Measurements from ENCODE around the gene PDIA6.
"Not testable (repeated sequence)": the region's sequence is repeated elsewhere in the genome, so short reads cannot be mapped to it uniquely, and the experiment has no call there.

PDIA6 gene

DNA sequence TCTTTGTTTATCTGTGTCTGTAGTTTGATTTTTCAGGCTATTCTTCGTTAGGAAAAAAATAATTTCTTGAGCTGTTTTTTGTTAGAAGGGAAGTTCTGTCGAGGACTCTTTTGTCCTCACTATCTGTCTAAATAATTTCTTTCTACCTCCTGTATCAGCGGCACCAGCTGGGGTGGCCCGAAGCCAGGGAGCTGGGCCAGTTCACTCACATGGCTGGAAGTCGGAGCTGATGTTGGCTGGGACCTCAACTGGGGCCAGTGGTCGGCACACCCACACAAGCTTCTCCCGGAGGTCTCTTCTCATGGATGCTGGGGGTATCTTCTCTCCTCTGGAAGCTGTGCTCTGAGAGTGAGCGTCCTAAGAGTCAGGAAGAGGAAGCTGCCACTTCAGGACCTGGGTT is 8.0 kb upstream of the PDIA6 start:
- no peak for TF ChIP-seq ZNF565 (CRISPR knock-in tag; conservative IDR thresholded peaks at IDR 0.05; ENCODE audit: low read depth)
- no peak for TF ChIP-seq GLIS3 (CRISPR knock-in tag; IDR thresholded peaks at IDR 0.05)
- TF ChIP-seq ZFP30 (CRISPR knock-in tag; IDR thresholded peaks at IDR 0.05): no peak
- no peak for TF ChIP-seq PPARA (CRISPR knock-in tag; IDR thresholded peaks at IDR 0.05; ENCODE audit: borderline replicate concordance)
- TF ChIP-seq, protein P1, sequence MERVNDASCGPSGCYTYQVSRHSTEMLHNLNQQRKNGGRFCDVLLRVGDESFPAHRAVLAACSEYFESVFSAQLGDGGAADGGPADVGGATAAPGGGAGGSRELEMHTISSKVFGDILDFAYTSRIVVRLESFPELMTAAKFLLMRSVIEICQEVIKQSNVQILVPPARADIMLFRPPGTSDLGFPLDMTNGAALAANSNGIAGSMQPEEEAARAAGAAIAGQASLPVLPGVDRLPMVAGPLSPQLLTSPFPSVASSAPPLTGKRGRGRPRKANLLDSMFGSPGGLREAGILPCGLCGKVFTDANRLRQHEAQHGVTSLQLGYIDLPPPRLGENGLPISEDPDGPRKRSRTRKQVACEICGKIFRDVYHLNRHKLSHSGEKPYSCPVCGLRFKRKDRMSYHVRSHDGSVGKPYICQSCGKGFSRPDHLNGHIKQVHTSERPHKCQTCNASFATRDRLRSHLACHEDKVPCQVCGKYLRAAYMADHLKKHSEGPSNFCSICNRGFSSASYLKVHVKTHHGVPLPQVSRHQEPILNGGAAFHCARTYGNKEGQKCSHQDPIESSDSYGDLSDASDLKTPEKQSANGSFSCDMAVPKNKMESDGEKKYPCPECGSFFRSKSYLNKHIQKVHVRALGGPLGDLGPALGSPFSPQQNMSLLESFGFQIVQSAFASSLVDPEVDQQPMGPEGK (CRISPR knock-in tag; IDR thresholded peaks at IDR 0.05; ENCODE audit: borderline replicate concordance): no peak
- no peak for TF ChIP-seq ZNF70 (CRISPR knock-in tag; IDR thresholded peaks at IDR 0.05)
- no peak for TF ChIP-seq OSR1 (CRISPR knock-in tag; IDR thresholded peaks at IDR 0.05)
- TF ChIP-seq ZNF8 (CRISPR knock-in tag; IDR thresholded peaks at IDR 0.05): no peak
- no peak for TF ChIP-seq CSDC2 (CRISPR knock-in tag; IDR thresholded peaks at IDR 0.05)
- TF ChIP-seq ISL1 (CRISPR knock-in tag; IDR thresholded peaks at IDR 0.05): no peak
- TF ChIP-seq TCF4 (CRISPR knock-in tag; IDR thresholded peaks at IDR 0.05; ENCODE audit: borderline replicate concordance): no peak
- no peak for TF ChIP-seq TOX (CRISPR knock-in tag; IDR thresholded peaks at IDR 0.05; ENCODE audit: borderline replicate concordance)
- TF ChIP-seq SNAI2 (CRISPR knock-in tag; IDR thresholded peaks at IDR 0.05): no peak
- TF ChIP-seq, protein P2, sequence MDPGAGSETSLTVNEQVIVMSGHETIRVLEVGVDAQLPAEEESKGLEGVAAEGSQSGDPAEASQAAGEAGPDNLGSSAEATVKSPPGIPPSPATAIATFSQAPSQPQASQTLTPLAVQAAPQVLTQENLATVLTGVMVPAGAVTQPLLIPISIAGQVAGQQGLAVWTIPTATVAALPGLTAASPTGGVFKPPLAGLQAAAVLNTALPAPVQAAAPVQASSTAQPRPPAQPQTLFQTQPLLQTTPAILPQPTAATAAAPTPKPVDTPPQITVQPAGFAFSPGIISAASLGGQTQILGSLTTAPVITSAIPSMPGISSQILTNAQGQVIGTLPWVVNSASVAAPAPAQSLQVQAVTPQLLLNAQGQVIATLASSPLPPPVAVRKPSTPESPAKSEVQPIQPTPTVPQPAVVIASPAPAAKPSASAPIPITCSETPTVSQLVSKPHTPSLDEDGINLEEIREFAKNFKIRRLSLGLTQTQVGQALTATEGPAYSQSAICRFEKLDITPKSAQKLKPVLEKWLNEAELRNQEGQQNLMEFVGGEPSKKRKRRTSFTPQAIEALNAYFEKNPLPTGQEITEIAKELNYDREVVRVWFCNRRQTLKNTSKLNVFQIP (CRISPR knock-in tag; IDR thresholded peaks at IDR 0.05; ENCODE audit: borderline replicate concordance, low read depth): no peak
- TF ChIP-seq RARB (CRISPR knock-in tag; IDR thresholded peaks at IDR 0.05): no peak
- no peak for TF ChIP-seq ARNTL (CRISPR knock-in tag; IDR thresholded peaks at IDR 0.05; ENCODE audit: borderline replicate concordance, low read depth)
- TF ChIP-seq, protein P3, sequence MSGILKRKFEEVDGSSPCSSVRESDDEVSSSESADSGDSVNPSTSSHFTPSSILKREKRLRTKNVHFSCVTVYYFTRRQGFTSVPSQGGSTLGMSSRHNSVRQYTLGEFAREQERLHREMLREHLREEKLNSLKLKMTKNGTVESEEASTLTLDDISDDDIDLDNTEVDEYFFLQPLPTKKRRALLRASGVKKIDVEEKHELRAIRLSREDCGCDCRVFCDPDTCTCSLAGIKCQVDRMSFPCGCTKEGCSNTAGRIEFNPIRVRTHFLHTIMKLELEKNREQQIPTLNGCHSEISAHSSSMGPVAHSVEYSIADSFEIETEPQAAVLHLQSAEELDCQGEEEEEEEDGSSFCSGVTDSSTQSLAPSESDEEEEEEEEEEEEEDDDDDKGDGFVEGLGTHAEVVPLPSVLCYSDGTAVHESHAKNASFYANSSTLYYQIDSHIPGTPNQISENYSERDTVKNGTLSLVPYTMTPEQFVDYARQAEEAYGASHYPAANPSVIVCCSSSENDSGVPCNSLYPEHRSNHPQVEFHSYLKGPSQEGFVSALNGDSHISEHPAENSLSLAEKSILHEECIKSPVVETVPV (CRISPR knock-in tag; IDR thresholded peaks at IDR 0.05): no peak
- no peak for ATAC-seq

DNA sequence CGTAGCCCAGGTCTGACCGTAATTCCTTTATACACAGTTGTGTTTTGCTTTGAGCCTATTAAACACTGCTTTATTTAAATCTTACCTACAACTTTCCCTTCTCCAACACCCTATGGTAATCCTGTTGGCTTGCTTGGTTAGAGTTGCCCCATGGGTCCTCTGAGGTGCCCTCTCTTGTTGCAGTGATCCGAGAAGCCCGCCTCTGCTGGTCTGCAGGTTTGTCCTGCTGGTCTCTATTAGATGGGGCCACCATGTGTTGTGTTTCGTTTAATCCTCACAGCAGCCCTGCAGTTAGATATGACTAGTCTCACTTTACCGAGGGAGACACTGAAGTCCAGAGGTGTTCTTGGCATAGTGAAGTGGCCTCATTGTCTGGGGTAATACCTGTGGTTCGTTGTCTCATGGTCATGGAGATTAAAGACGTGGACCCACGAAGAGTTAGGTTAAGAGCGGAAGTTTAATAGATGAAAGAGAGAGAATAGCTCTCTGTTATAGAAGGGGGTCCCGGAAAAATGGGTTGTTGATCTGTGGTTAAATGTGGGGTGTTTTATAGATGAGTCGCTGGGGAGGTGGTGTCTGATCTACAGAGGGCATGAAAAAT is 7.2 kb upstream of the PDIA6 start:
- no peak for TF ChIP-seq TOX (CRISPR knock-in tag; IDR thresholded peaks at IDR 0.05; ENCODE audit: borderline replicate concordance)
- no peak for TF ChIP-seq ZFP3 (CRISPR knock-in tag; IDR thresholded peaks at IDR 0.05)
- TF ChIP-seq, protein P4, sequence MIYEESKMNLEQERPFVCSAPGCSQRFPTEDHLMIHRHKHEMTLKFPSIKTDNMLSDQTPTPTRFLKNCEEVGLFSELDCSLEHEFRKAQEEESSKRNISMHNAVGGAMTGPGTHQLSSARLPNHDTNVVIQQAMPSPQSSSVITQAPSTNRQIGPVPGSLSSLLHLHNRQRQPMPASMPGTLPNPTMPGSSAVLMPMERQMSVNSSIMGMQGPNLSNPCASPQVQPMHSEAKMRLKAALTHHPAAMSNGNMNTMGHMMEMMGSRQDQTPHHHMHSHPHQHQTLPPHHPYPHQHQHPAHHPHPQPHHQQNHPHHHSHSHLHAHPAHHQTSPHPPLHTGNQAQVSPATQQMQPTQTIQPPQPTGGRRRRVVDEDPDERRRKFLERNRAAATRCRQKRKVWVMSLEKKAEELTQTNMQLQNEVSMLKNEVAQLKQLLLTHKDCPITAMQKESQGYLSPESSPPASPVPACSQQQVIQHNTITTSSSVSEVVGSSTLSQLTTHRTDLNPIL (CRISPR knock-in tag; IDR thresholded peaks at IDR 0.05; ENCODE audit: low read depth): no peak
- no peak for TF ChIP-seq SNAI2 (CRISPR knock-in tag; IDR thresholded peaks at IDR 0.05)
- TF ChIP-seq ESRRG (CRISPR knock-in tag; IDR thresholded peaks at IDR 0.05): no peak
- no peak for TF ChIP-seq BACH2 (CRISPR knock-in tag; IDR thresholded peaks at IDR 0.05; ENCODE audit: borderline replicate concordance)
- TF ChIP-seq, protein P2 (CRISPR knock-in tag; IDR thresholded peaks at IDR 0.05; ENCODE audit: borderline replicate concordance, low read depth): no peak
- no peak for TF ChIP-seq OSR1 (CRISPR knock-in tag; IDR thresholded peaks at IDR 0.05)
- no peak for TF ChIP-seq PPARA (CRISPR knock-in tag; IDR thresholded peaks at IDR 0.05; ENCODE audit: borderline replicate concordance)
- no peak for TF ChIP-seq ISL1 (CRISPR knock-in tag; IDR thresholded peaks at IDR 0.05)
- TF ChIP-seq CSDC2 (CRISPR knock-in tag; IDR thresholded peaks at IDR 0.05): no peak
- no peak for TF ChIP-seq ZNF8 (CRISPR knock-in tag; IDR thresholded peaks at IDR 0.05)
- no peak for TF ChIP-seq TCF4 (CRISPR knock-in tag; IDR thresholded peaks at IDR 0.05; ENCODE audit: borderline replicate concordance)
- no peak for TF ChIP-seq RARB (CRISPR knock-in tag; IDR thresholded peaks at IDR 0.05)
- TF ChIP-seq ARNTL (CRISPR knock-in tag; IDR thresholded peaks at IDR 0.05; ENCODE audit: borderline replicate concordance, low read depth): no peak
- no peak for ATAC-seq

DNA sequence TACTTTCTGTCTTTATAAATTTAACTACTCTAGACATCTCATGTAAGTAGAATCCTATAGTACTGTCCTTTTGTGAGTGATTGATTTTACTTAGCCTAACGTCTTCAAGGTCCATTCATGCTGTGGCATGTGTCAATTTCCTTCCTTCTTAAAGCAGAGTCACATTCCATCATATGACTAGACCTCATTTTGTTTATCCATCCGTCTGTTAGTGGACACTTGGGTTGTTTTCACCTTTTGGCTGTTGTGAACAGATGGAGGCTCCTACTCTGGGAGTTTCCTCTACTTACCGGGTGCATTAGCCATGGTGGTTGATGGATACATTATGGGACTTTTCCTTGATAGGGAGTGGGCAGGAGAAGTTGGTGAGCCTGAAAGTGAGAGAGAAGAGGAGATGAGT is 6.4 kb upstream of the PDIA6 start:
- TF ChIP-seq, protein P3 (CRISPR knock-in tag; IDR thresholded peaks at IDR 0.05): no peak
- TF ChIP-seq PPARA (CRISPR knock-in tag; IDR thresholded peaks at IDR 0.05; ENCODE audit: borderline replicate concordance) (no peak), ZC3H10 (CRISPR knock-in tag; IDR thresholded peaks at IDR 0.05) (no peak), ARNTL (CRISPR knock-in tag; IDR thresholded peaks at IDR 0.05; ENCODE audit: borderline replicate concordance, low read depth) (no peak), TOX (CRISPR knock-in tag; IDR thresholded peaks at IDR 0.05; ENCODE audit: borderline replicate concordance) (no peak), BACH2 (CRISPR knock-in tag; IDR thresholded peaks at IDR 0.05; ENCODE audit: borderline replicate concordance) (no peak)
- TF ChIP-seq, protein P4 (CRISPR knock-in tag; IDR thresholded peaks at IDR 0.05; ENCODE audit: low read depth): no peak
- ATAC-seq: no peak

DNA sequence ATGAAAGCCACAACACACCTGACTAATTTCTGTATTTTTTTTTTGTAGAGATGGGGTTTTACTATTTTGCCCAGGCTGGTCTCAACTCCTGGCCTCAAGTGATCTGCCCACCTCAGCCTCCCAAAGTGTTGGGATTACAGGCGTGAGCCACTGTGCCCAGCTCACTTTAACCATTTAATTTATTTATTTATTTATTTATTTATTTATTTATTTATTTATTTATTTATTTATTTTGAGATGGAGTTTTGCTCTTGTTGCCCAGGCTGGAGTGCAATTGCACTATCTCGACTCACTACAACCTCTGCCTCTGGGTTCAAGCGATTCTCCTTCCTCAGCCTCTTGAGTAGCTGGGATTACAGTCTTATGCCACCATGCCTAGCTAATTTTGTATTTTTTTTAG is 5.7 kb upstream of the PDIA6 start:
- ATAC-seq: not testable (repeated sequence)

All from SK-N-SH treated with all-trans-retinoic acid at 6 μM for 48 hours (cell line).